Measurements from ENCODE around the gene SPDYE1.

- TF ChIP-seq CTCF (tag by site-specific recombination; IDR thresholded peaks at IDR 0.05) (no peak), ZNF624 (tag by site-specific recombination; IDR thresholded peaks at IDR 0.05) (no peak), ZNF433 (tag by site-specific recombination; IDR thresholded peaks at IDR 0.05; ENCODE audit: low read depth) (no peak), ZNF23 (tag by site-specific recombination; IDR thresholded peaks at IDR 0.05; ENCODE audit: borderline replicate concordance) (no peak), ZBTB21 (tag by site-specific recombination; IDR thresholded peaks at IDR 0.05) (no peak)
Observed at GRCh38 chr7:44052771-44053365, 55.2 kb downstream of the SPDYE1 start.
